Right lobe of liver (tissue), 4 donors: ENCODE results near the gene KCNK5.

ENCODE experiments used
- CTCF ChIP-seq, 4 donors: fragments of 200-600 bp in 3 of 4; fragments of 450-650 bp in 1 of 4; IDR thresholded peaks; one replicate each; pipeline versions ENCODE4 v1.5.1 to v1.8.0; 2016 to 2022; ENCODE audit warnings: antibody characterized with exemption in 4 of 4, mild to moderate bottlenecking in 2 of 4
- POLR2A ChIP-seq: fragments of 450-650 bp; IDR thresholded peaks from one replicate; pipeline ENCODE4 v1.6.1; 2017; ENCODE audit warnings: antibody characterized with exemption, mild to moderate bottlenecking
- donor health status: DM: no; HTN: no; CAD: no.
- donor health status: DM: no; HTN: no; CAD: no.
- donor health status: DM: no; HTN: yes; CAD: no.

GRCh38 chr6:39274471-39274870 lies 45.2 kb upstream of the KCNK5 start:
- TF ChIP-seq CTCF (IDR thresholded peaks at IDR 0.05) (no peak), POLR2A (no peak)
